T-helper 2 cell treated with Interferon-gamma antibody and Interleukin-4, amounts not matched to agents 5 μg/mL and 100 μg/mL, for 36 hours (primary cell): Measurements from ENCODE around the gene CR1L.
A peak's percentile ranks its signal among the peaks of the same experiment; 100 is the strongest.
"Not testable (repeated sequence)": the region's sequence is repeated elsewhere in the genome, so short reads cannot be mapped to it uniquely, and the experiment has no call there.

Experiments used
- DNase-seq: peaks from one replicate; pipeline ENCODE4 v3.0.0; 2021; ENCODE audit warnings: low spot score
- H3K27ac Mint-ChIP-seq: one replicate; pipeline ENCODE4 v1.8.0; 2021; ENCODE audit warnings: mild to moderate bottlenecking, mixed read lengths
- H3K27me3 Mint-ChIP-seq: one replicate; pipeline ENCODE4 v1.8.0; 2021; ENCODE audit warnings: low read depth, mixed read lengths
- H3K36me3 Mint-ChIP-seq: one replicate; pipeline ENCODE4 v1.8.0; 2021; ENCODE audit warnings: low read depth, mixed read lengths
- H3K4me1 Mint-ChIP-seq: one replicate; pipeline ENCODE4 v1.8.0; 2021; ENCODE audit warnings: low read depth, mixed read lengths
- H3K4me3 Mint-ChIP-seq: one replicate; pipeline ENCODE4 v1.8.0; 2022; ENCODE audit warnings: mild to moderate bottlenecking, moderate library complexity, mixed read lengths
- H3K9me3 Mint-ChIP-seq: one replicate; pipeline ENCODE4 v1.8.0; 2021; ENCODE audit warnings: mixed read lengths

Gene CR1L

DNA sequence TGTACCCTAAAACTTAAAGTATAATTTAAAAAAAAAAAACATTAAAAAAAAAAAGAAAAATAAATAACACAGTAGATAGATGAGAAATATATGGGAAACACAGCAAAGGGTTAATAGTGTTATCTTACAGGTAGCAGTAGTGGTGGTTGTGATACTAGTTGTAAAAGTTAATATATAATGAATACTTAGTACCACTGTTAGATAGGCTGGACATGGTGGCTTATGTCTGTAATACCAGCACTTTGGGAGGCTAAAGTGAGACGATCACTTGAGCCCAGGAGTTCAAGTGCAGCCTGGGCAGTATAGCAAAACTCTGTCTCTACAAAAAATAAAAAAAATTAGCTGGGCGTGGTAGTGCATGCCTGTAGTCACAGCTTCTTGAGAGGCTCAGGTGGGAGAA, 74.3 kb downstream of the CR1L start:
- Mint-ChIP-seq H3K4me1 (no peaks in the 10 kb centered on the region), H3K36me3 (no peaks in the 10 kb centered on the region), H3K9me3 (no peaks in the 10 kb centered on the region), H3K27me3 (peaks cover 7% of the 10 kb centered on the region), H3K27ac (no peak overlapping the region), H3K4me3 (no peak overlapping the region)
- DNase-seq, result no peak

DNA sequence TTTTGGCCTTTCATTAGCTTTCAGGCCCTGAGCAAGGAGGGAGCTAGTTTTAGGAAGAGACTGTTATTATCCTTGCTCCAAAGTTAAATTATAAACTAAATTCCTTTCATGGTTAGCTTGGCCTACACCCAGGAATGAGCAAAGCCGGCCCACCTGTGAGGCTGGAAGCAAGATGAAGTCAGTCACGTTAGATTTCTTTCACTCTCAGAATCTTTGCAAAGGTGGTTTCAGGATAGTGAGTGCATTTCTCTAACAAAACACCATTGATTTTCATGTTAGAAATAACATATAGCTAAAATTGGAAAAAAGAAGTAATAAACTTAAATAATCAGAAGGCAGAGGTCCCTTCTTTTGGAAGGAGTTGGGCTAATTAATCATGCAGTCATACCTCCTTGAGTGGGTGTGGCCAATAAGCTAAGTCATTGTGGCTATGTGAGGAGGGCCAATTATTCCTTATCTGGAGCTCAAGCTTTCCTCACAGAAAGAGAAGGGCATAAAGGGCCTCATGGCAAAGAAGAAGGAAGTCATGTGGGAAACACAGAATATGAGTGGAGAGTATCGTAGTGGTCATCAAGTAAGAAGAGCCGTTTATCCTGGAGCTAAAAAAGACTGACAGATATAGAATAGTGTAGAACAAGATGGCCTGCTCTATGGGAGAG, 83.4 kb downstream of the CR1L start:
- not testable (repeated sequence) for H3K9me3 Mint-ChIP-seq, H3K27me3 Mint-ChIP-seq, H3K27ac Mint-ChIP-seq, H3K36me3 Mint-ChIP-seq, H3K4me3 Mint-ChIP-seq, H3K4me1 Mint-ChIP-seq, DNase-seq

DNA sequence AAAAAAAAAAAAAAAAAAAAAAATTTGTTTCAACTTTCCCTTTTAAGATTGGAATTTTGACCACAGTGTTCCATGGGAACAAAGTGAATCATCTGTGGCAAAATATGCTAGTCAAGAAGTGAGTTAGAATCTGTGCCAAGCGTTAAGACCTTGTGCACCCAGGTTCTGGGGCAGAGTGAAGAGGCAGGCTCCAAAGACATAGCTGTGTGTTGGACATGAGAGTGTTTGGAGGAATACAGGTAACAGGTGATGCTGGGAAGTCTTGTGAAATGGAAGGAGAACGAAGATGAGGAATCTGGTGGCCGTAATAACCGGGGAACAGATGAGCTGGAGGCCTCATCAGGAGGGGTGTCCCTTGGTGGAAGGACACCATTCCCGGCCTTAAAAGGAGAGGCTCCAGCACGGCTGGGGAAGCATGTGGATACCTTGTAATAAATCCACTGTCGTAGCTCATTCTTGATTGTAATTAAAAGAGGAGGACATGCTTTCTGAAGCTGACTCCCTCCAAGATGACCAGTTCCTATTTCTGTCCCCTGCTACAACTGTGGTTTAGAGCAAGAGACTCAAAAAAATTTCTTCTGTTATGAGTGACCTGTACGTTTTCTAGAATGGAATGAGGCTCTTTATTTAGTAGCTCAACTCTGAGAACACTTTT, 92.7 kb downstream of the CR1L start:
- DNase-seq, H3K9me3 Mint-ChIP-seq, H3K27ac Mint-ChIP-seq, H3K4me1 Mint-ChIP-seq, H3K4me3 Mint-ChIP-seq, H3K36me3 Mint-ChIP-seq: not testable (repeated sequence)
- H3K27me3 Mint-ChIP-seq, result peaks cover 11% of the 10 kb centered on the region

DNA sequence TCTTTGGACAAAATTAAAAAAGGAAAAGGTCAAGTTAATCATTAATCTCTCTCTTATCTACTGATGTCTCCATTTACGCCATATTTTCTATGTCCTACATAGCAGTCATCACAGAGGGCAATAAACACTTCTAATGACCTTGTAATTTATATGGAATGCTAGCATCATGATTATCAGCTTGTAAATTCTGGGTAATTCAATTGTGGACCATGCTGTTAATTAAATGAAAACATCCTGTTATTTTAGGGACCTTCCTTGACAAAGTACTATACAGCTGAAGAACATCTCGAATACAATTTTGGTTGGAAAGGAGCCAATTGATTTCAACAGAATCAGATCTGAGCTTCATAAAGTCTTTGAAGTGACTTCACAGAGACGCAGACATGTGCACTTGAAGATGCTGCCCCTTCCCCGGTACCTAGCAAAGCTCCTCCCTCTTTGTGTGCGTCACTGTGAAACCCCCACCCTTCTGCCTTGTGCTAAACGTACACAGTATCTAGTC, 93.3 kb downstream of the CR1L start:
- not testable (repeated sequence) for H3K4me1 Mint-ChIP-seq, H3K9me3 Mint-ChIP-seq, H3K4me3 Mint-ChIP-seq, H3K36me3 Mint-ChIP-seq, H3K27ac Mint-ChIP-seq, DNase-seq
- peaks cover 11% of the 10 kb centered on the region for H3K27me3 Mint-ChIP-seq

DNA sequence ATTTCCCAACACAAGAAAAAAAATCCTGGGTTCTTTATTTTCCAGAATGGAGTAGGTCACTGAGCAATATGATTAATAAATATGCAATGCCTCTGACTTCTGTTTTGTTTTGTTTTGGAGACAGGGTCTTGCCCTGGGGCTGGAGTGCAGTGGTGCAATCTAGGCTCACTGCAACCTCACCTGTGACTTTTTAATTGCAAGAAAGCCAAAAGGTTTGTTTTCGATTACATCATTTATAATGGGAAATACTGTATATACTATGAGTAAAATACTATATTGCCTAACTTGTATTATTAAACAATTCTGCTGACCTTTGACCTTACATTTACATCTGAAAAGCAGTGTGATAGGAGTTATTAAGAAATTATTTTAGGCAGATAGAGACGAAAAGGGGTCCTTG, 95.3 kb downstream of the CR1L start:
- Mint-ChIP-seq H3K4me3 (no peak overlapping the region), H3K27me3 (peaks cover 11% of the 10 kb centered on the region), H3K36me3 (no peaks in the 10 kb centered on the region), H3K27ac (no peak overlapping the region), H3K9me3 (no peaks in the 10 kb centered on the region), H3K4me1 (no peaks in the 10 kb centered on the region)
- DNase-seq, result no peak

DNA sequence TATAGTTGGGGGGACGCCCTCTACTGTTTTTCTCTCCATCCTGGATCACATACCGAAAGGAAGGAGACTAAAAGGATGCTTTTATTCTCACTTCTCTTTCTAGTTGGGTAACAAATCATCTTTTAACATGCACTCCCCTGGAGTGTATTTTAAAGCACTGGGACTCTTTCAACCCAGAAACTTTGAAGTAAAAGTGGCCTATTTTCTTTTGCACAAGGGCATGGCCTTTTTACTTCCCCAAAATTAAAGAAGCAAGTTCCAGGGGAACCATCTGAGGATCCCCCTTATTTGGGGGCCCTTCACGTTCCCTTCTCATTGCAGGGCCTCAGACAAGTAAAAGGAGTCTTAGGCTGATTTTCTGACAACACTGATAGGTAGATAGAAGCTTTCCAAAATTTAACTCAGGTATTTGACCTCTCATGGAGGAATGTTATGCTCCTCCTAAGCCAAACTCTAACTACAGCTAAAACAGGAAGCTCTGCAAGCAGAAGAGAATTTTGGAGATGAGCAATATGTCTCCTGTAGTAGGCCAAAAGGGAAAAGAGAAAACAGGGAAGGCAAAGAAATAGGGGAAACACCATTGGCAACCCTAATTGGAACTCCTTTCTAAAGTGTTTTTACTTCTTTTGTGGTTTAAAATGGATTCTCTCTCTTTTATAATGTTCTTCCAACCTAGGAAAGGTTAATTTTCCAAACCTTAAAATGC, 98.1 kb downstream of the CR1L start:
- H3K4me3 Mint-ChIP-seq, result no peak overlapping the region
- no peak for DNase-seq
- H3K27me3 Mint-ChIP-seq, result peaks cover 9% of the 10 kb centered on the region
- H3K9me3 Mint-ChIP-seq, result no peaks in the 10 kb centered on the region
- no peaks in the 10 kb centered on the region for H3K36me3 Mint-ChIP-seq
- no peaks in the 10 kb centered on the region for H3K4me1 Mint-ChIP-seq
- no peak overlapping the region for H3K27ac Mint-ChIP-seq

DNA sequence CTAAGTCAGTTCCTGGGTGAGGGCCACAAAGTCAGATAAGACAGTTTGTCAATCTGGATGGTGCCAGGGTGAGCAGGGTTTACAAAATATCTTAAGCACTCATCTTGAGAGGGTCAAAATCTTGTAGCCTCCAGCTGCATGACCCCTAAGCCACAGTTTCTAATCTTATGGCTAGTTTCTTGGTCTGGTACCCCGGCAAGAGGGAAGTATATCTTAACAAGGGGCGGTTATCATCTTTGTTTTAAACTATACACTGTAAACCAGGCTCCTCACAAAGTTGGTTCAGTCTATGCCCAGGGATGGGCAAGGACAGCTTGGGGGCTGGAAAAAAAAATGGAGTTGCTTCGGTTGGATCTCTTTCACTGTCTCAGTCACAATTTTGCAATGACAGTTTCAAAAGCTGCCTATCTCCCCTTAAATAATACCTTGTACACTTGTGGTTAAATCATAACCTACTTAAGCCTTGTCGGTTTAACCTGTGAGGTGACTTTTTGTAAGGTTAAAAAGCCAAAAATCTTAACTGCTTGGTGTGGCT, 99.1 kb downstream of the CR1L start:
- Mint-ChIP-seq H3K9me3 (no peaks in the 10 kb centered on the region), H3K4me1 (peaks cover 5% of the 10 kb centered on the region), H3K27me3 (no peaks in the 10 kb centered on the region), H3K36me3 (no peaks in the 10 kb centered on the region), H3K27ac (no peak overlapping the region), H3K4me3 (no peak overlapping the region)
- DNase-seq, result no peak

DNA sequence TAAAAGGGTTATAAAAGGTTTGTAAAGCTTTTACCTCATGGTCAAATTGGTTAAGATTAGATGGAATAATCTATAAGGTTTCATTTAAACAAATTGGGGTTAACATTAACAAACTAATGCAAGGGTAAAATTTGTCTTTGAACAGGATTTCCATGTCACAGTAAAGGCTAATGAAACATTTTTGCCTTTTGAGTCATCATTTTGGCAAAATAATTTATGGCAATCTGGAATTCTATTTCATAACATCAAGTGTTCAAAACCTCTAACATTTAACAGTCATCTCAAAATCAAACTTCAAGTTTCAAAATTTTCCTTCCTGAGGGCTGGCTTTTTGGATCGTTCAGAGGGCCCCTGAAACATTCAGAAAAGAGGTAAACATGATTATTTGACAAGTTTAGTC, 100.4 kb downstream of the CR1L start:
- H3K27ac Mint-ChIP-seq, result no peak overlapping the region
- no peaks in the 10 kb centered on the region for H3K9me3 Mint-ChIP-seq
- H3K36me3 Mint-ChIP-seq, result no peaks in the 10 kb centered on the region
- H3K4me1 Mint-ChIP-seq, result peaks cover 13% of the 10 kb centered on the region
- DNase-seq, result no peak
- no peak overlapping the region for H3K4me3 Mint-ChIP-seq
- no peaks in the 10 kb centered on the region for H3K27me3 Mint-ChIP-seq

DNA sequence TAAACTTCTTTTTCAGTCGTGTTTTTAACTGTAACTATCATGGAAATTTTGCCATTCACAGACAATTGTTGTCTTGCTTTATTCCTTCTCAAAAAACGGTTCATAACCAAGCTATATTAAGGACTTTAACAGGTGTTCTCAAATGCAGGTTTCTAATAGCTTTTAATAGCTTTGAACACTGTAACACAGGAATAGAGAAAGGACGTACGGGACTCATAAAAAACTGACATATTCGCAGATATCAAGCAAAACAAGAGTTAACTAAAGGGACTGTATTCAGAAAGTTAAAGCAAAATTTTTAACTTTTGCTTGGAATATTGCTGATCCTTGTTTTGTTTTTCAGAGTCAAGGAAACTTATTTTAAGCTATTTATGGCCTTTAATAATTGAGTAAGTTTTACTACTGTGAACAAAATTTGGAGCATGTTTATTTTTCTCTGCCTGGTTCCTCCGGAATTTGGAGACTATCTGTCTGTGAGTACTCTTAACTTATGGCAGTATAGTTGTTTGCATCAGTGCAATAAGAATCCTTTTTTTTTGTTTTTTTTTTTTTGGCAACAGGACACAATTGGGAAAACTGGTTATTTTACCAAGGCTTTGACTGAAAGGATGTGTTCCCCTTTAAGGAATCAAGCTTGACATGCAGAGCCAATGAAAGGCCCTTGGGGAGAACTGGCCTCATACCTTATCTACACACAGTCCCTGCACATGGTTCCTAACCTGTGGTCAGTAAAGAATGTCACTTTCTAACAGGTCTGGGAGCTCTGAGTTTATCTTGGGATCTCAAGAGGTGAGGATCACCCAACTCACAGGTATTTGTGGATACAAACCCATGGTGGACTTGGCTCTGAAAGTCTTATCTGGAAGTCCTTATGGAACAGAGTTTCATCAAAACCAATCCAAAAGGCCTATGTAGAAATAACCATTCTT, 101.2 kb downstream of the CR1L start:
- no peak for DNase-seq
- H3K4me3 Mint-ChIP-seq, result no peak overlapping the region
- no peaks in the 10 kb centered on the region for H3K27me3 Mint-ChIP-seq
- no peak overlapping the region for H3K27ac Mint-ChIP-seq
- no peaks in the 10 kb centered on the region for H3K36me3 Mint-ChIP-seq
- H3K4me1 Mint-ChIP-seq, result peaks cover 18% of the 10 kb centered on the region
- H3K9me3 Mint-ChIP-seq, result no peaks in the 10 kb centered on the region

DNA sequence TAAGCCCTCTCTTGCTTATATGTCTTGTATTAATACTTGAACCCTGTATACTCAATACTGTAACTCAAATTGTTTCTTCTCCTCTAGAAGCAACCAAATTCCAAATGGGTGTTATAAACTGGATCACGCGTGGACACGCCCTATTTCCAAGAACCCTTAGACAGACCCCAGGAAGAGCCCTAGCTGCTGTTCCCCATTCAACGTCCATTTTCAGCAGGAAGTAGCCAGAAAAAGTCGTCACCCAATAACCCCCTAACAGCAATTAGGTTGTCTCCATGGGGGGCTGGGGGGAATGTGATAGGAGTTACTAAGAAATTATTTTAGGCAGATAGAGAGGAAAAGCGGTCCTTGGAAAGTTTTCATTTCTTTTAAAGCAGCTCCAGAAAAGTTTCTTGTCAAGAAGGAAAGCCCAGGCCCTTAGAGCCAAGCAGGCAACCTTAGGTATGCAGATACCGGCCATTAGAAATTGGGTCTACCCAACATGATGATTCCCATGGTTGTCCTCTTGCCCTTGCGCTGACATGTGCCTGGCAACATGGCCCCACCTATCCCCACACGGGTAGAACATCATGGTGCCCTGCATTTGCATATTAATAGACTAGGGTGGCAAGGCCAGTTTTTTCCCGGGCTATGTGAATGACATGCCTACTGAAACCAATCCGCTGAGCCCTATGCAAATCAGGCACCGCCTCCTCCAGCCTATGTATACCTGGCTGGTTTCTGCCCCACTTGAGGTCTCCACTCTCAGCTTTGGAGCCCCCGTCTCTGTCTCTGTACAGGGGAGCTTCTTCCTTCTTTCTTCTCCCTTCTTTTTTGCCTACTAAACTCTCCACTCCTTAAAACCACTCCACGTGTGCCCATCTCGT, 102.9 kb downstream of the CR1L start:
- H3K9me3 Mint-ChIP-seq, result no peaks in the 10 kb centered on the region
- no peak overlapping the region for H3K4me3 Mint-ChIP-seq
- no peaks in the 10 kb centered on the region for H3K27me3 Mint-ChIP-seq

DNA sequence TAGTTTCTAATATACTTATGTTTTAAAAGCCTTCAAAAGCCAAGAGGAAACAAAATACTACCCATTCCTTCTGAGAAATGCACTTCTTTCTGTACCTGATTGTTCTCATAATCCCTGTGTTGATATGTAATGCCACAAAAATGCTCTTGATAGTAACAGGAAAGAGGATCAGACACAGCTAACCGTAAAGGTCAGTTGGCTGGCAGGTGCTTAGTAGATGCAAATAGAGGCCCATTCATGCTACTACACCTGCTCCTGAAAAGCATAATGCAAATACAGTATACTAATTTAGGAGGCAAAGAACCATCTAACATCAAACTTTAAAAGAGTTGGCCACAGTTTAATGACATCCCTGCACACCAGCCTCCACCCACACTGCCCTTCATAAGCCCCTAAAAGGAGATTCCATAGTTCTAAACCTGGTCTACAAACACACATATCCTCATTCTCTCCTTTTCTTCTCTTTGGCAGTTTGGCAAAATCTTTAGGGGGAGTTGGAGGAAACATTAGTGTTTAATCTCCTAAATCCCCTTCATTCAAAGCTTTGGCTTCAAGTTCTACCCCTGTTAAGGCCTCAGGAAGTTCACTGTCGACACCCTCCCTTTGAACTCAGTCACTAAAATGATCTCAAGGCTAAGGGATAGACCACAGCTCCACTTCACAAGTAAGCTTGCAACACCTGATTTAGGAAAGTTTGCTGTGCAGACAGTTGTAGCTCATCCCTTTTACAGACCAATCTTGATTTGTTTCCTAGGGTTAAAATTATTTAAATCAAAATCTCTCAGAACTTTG, 104.0 kb downstream of the CR1L start:
- Mint-ChIP-seq H3K27ac (peak overlapping the region; percentile 55), H3K4me3 (peak overlapping the region; percentile 11), H3K27me3 (no peaks in the 10 kb centered on the region), H3K36me3 (peaks cover 6% of the 10 kb centered on the region), H3K4me1 (peaks cover 31% of the 10 kb centered on the region), H3K9me3 (no peaks in the 10 kb centered on the region)
- no peak for DNase-seq

More for the DNA sequence above, 102.9 kb downstream of the CR1L start:
- H3K27ac Mint-ChIP-seq, result no peak overlapping the region
- H3K36me3 Mint-ChIP-seq, result peaks cover 4% of the 10 kb centered on the region
- H3K4me1 Mint-ChIP-seq, result peaks cover 23% of the 10 kb centered on the region
- DNase-seq, result no peak

DNA sequence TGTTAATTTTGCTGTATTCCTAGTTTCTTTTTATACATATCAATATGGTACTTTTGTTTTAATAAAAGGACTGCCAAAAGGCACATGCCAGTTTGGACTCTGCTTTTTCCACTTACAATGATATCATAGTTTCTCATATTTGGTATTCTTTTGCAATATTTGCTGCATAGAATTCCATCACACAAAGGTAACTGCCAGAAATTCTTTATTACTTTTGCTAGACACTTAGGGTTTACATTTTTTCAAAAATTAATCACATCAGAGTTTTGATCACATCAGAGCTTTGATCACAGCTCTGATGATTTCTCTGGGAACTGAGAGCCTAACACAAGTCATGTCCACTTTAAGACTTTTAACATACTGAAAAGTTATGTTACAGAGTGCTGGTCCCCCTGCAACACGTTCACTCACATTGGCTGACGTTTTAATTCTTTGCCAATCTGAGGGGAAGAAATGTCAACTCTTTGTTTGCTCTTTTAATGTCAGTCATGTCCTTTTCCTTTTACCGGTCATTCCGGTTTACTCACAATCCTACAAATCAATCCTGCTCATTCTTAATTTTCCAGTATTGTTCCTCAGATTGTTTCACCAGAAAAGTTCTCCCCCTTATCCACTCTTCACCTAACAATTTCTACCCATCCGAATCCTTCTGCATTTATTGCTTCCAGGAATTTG, 105.8 kb downstream of the CR1L start:
- H3K4me3 Mint-ChIP-seq, result peak overlapping the region; percentile 99
- H3K9me3 Mint-ChIP-seq, result no peaks in the 10 kb centered on the region
- H3K27me3 Mint-ChIP-seq, result no peaks in the 10 kb centered on the region
- DNase-seq, result no peak
- H3K4me1 Mint-ChIP-seq, result peaks cover 48% of the 10 kb centered on the region
- H3K27ac Mint-ChIP-seq, result peak overlapping the region; percentile 96
- peaks cover 7% of the 10 kb centered on the region for H3K36me3 Mint-ChIP-seq
